H1 (cell line): ENCODE data around the gene IVL. TPM values are rescaled to one million over a fixed set of nuclear protein-coding genes. Genes with fewer than 3 reads are reported as not detected.

ENCODE experiments used
- CTCF ChIA-PET: fragments of 300-600 bp; sonication (Branson Sonifier 250); formaldehyde crosslinking; loops from one replicate; lab custom pipeline; 2021; ENCODE audit not compliant: partially characterized antibody; lab: Charles Lee
- POLR2A ChIA-PET: fragments of 300-600 bp; sonication (Branson Sonifier 250); formaldehyde crosslinking; loops from one replicate; lab custom pipeline; 2021; ENCODE audit warnings: inconsistent platforms; ENCODE audit not compliant: partially characterized antibody; lab: Charles Lee
- DNase-seq, 2 experiments: peaks; one replicate each; pipeline versions ENCODE4 v3.0.0 to v3.0.0-alpha.2; 2010 to 2022; ENCODE audit warnings: low spot score in 2 of 2, low read depth in 1 of 2, mixed read lengths in 1 of 2
- FAIRE-seq: peaks from 2 replicates; lab custom pipeline; 2011; peaks lifted over from hg19 to GRCh38; lab: Jason Lieb, UNC
- H2AFZ ChIP-seq: 2 replicates; pipeline ENCODE4 v1.8.1; 2012; ENCODE audit warnings: low read length, inconsistent platforms
- H2AK5ac ChIP-seq: 2 replicates; pipeline ENCODE4 v1.6.1; 2013; ENCODE audit warnings: low read depth, low read length
- H2BK120ac ChIP-seq: replicated peaks from 2 replicates; pipeline ENCODE3; 2013; ENCODE audit warnings: low read depth, low read length, inconsistent platforms
- H2BK12ac ChIP-seq: 2 replicates; pipeline ENCODE4 v1.6.1; 2013; ENCODE audit warnings: low read depth, low read length
- H2BK15ac ChIP-seq: 2 replicates; pipeline ENCODE4 v1.6.1; 2013; ENCODE audit warnings: low read length
- H2BK20ac ChIP-seq: 2 replicates; pipeline ENCODE4 v1.6.1; 2013; ENCODE audit warnings: low read length
- H2BK5ac ChIP-seq: 2 replicates; pipeline ENCODE4 v1.6.1; 2013; ENCODE audit warnings: low read depth, low read length
- H3K14ac ChIP-seq: 2 replicates; pipeline ENCODE4 v1.6.1; 2013; ENCODE audit warnings: inconsistent platforms; ENCODE audit not compliant: insufficient read length
- H3K18ac ChIP-seq: 2 replicates; pipeline ENCODE4 v1.6.1; 2013; ENCODE audit warnings: low read length; ENCODE audit errors: extremely low read depth
- H3K23ac ChIP-seq: 2 replicates; pipeline ENCODE4 v1.6.1; 2013; ENCODE audit warnings: inconsistent platforms; ENCODE audit not compliant: insufficient read length
- H3K23me2 ChIP-seq: 2 replicates; pipeline ENCODE4 v1.6.1; 2013; ENCODE audit warnings: low read depth, low read length
- H3K27ac ChIP-seq: 2 replicates; pipeline ENCODE4 v1.6.1; 2011; ENCODE audit warnings: low read depth, low read length, inconsistent platforms
- H3K27me3 ChIP-seq, 4 experiments: replicated peaks in 1 of 4; 1 replicate in 1 of 4; 2 replicates in 3 of 4; pipeline versions ENCODE4 v1.6.1 to v1.8.1; 2011 to 2013; ENCODE audit warnings: low read length in 3 of 4, mild to moderate bottlenecking in 3 of 4, inconsistent platforms in 2 of 4, mixed read lengths in 2 of 4, moderate library complexity in 1 of 4; ENCODE audit not compliant: control insufficient read depth in 3 of 4, insufficient read depth in 3 of 4; ENCODE audit errors: extremely low read depth in 1 of 4
- H3K36me3 ChIP-seq, 4 experiments: 2 replicates each; pipeline versions ENCODE4 v1.6.1 to v1.8.1; 2011 to 2013; ENCODE audit warnings: mild to moderate bottlenecking in 4 of 4, low read length in 3 of 4, moderate library complexity in 2 of 4, control low read depth in 1 of 4, inconsistent platforms in 1 of 4; ENCODE audit not compliant: insufficient read depth in 4 of 4, control insufficient read depth in 2 of 4
- H3K4ac ChIP-seq: replicated peaks from 2 replicates; pipeline ENCODE3; 2013; ENCODE audit warnings: low read length, low read depth, mixed read lengths, inconsistent platforms; ENCODE audit not compliant: insufficient read length
- H3K4me1 ChIP-seq, 4 experiments: replicated peaks in 1 of 4; 1 replicate in 1 of 4; 2 replicates in 3 of 4; pipeline versions ENCODE4 v1.6.1 to v1.8.1; 2011 to 2013; ENCODE audit warnings: low read length in 3 of 4, inconsistent platforms in 2 of 4, mixed read lengths in 1 of 4; ENCODE audit not compliant: insufficient read depth in 4 of 4, control insufficient read depth in 3 of 4
- H3K4me2 ChIP-seq, 2 experiments: 2 replicates each; pipeline versions ENCODE4 v1.6.1 to v1.8.1; 2011 to 2013; ENCODE audit warnings: low read depth in 2 of 2, low read length in 2 of 2, control low read depth in 1 of 2, inconsistent platforms in 1 of 2, mild to moderate bottlenecking in 1 of 2; ENCODE audit not compliant: insufficient read depth in 1 of 2
- H3K4me3 ChIP-seq, 4 experiments: fragments of 200-600, 300-600 bp in 1 of 4; sonication (generic), shearing (Covaris generic), sonication (Bioruptor Twin) in 1 of 4; 2 replicates each; pipeline versions ENCODE4 v1.5.1 to v1.8.1; 2011 to 2016; ENCODE audit warnings: low read length in 4 of 4, low read depth in 3 of 4, control low read depth in 2 of 4, inconsistent platforms in 2 of 4, mild to moderate bottlenecking in 2 of 4, mixed read lengths in 1 of 4, moderate library complexity in 1 of 4; ENCODE audit not compliant: insufficient read depth in 2 of 4; ENCODE audit errors: extremely low read depth in 1 of 4
- H3K56ac ChIP-seq: replicated peaks from 2 replicates; pipeline ENCODE3; 2013; ENCODE audit warnings: low read depth, mild to moderate bottlenecking, mixed read lengths, low read length, inconsistent platforms; ENCODE audit not compliant: insufficient read length
- H3K79me1 ChIP-seq: 2 replicates; pipeline ENCODE4 v1.6.1; 2013; ENCODE audit warnings: low read depth, low read length, control low read depth
- H3K79me2 ChIP-seq, 2 experiments: 2 replicates each; pipeline versions ENCODE4 v1.6.1 to v1.8.1; 2012 to 2013; ENCODE audit warnings: low read length in 2 of 2, mild to moderate bottlenecking in 2 of 2, inconsistent platforms in 1 of 2; ENCODE audit not compliant: insufficient read depth in 2 of 2, control insufficient read depth in 1 of 2
- H3K9ac ChIP-seq, 4 experiments: replicated peaks in 1 of 4; 1 replicate in 1 of 4; 2 replicates in 3 of 4; pipeline versions ENCODE4 v1.6.1 to v1.8.1; 2011 to 2013; ENCODE audit warnings: low read depth in 3 of 4, low read length in 3 of 4, control low read depth in 2 of 4, mild to moderate bottlenecking in 2 of 4, moderate library complexity in 2 of 4, inconsistent platforms in 1 of 4; ENCODE audit errors: extremely low read depth in 1 of 4
- H3K9me3 ChIP-seq, 2 experiments: 2 replicates each; pipeline versions ENCODE4 v1.6.1 to v1.8.1; 2012 to 2013; ENCODE audit warnings: mild to moderate bottlenecking in 2 of 2, moderate library complexity in 2 of 2, control low read depth in 1 of 2, inconsistent platforms in 1 of 2, low read depth in 1 of 2, low read length in 1 of 2, mixed read lengths in 1 of 2; ENCODE audit not compliant: insufficient read depth in 2 of 2
- H4K20me1 ChIP-seq, 2 experiments: replicated peaks in 1 of 2; 2 replicates each; pipeline versions ENCODE3 to v1.8.1; 2011 to 2013; ENCODE audit warnings: inconsistent platforms in 2 of 2, low read length in 2 of 2, mild to moderate bottlenecking in 1 of 2; ENCODE audit not compliant: insufficient read depth in 2 of 2, control insufficient read depth in 1 of 2
- H4K5ac ChIP-seq: 2 replicates; pipeline ENCODE4 v1.6.1; 2013; ENCODE audit warnings: low read length, low read depth, mixed read lengths, inconsistent platforms; ENCODE audit not compliant: insufficient read length
- H4K8ac ChIP-seq: 2 replicates; pipeline ENCODE4 v1.8.0; 2013; ENCODE audit warnings: mild to moderate bottlenecking, moderate library complexity, low read length, inconsistent platforms; ENCODE audit not compliant: insufficient read depth; ENCODE audit errors: extremely low read depth
- H4K91ac ChIP-seq: replicated peaks from 2 replicates; pipeline ENCODE3; 2013; ENCODE audit warnings: low read length, mixed read lengths, inconsistent platforms; ENCODE audit not compliant: insufficient read length
- BCL11A ChIP-seq, 2 experiments: IDR thresholded peaks; one replicate each; pipeline ENCODE4 v1.6.1; 2011; ENCODE audit warnings: low read depth in 2 of 2, low read length in 2 of 2, mild to moderate bottlenecking in 2 of 2
- CEBPB ChIP-seq: IDR thresholded peaks from 2 replicates; pipeline ENCODE4 v1.6.1; 2012; ENCODE audit warnings: low read depth, low read length
- FOSL1 ChIP-seq: IDR thresholded peaks from 2 replicates; pipeline ENCODE4 v1.6.1; 2011; ENCODE audit warnings: mild to moderate bottlenecking, low read depth, low read length, moderate library complexity; ENCODE audit not compliant: insufficient read depth
- HDAC2 ChIP-seq, 2 experiments: fragments of 300-600 bp in 1 of 2; sonication (generic) in 1 of 2; IDR thresholded peaks; 2 replicates each; pipeline ENCODE4 v1.6.1; 2011 to 2012; ENCODE audit warnings: low read depth in 2 of 2, low read length in 2 of 2, mild to moderate bottlenecking in 2 of 2, moderate library complexity in 2 of 2, borderline replicate concordance in 1 of 2, inconsistent platforms in 1 of 2
- JUN ChIP-seq: IDR thresholded peaks from 2 replicates; pipeline ENCODE4 v1.6.1; 2011; ENCODE audit warnings: low read depth, mild to moderate bottlenecking, improper control_type of control experiment, low read length
- PHF8 ChIP-seq: fragments of 200-600 bp; sonication (generic); conservative IDR thresholded peaks from 2 replicates; pipeline ENCODE4 v1.7.1; 2012; ENCODE audit warnings: low read depth, mild to moderate bottlenecking, inconsistent platforms, low read length, moderate library complexity
- SP4 ChIP-seq: IDR thresholded peaks from 2 replicates; pipeline ENCODE4 v1.6.1; 2012; ENCODE audit warnings: low read length, inconsistent platforms
- SUZ12 ChIP-seq: fragments of 200-600 bp; sonication (generic); IDR thresholded peaks from 2 replicates; pipeline ENCODE4 v1.6.1; 2012; ENCODE audit warnings: mild to moderate bottlenecking, inconsistent platforms, low read length, moderate library complexity, mixed read lengths
- TAF7 ChIP-seq: optimal IDR thresholded peaks from 2 replicates; pipeline ENCODE3; 2011; ENCODE audit warnings: low read depth, mild to moderate bottlenecking, inconsistent platforms, low read length, moderate library complexity, borderline replicate concordance
- TEAD4 ChIP-seq: IDR thresholded peaks from 2 replicates; pipeline ENCODE4 v1.6.1; 2012; ENCODE audit warnings: low read depth, low read length, inconsistent platforms, mixed read lengths
- WGBS, 2 experiments: shearing (Covaris generic) in 1 of 2; methylation state at CpG; one replicate each; pipeline versions ENCODE4 v1.1.6 to v1.1.7; 2013 to 2015; ENCODE audit warnings: low lambda C conversion rate in 2 of 2, mixed read lengths in 2 of 2, inconsistent platforms in 1 of 2, low coverage in 1 of 2, missing lambda C conversion rate in 1 of 2; ENCODE audit not compliant: insufficient replicate concordance in 2 of 2, insufficient coverage in 1 of 2, insufficient read length in 1 of 2; ENCODE audit errors: extremely low coverage in 1 of 2, missing lambda C conversion rate in 1 of 2; 5-methylcytosine and 5-hydroxymethylcytosine counted together
- polyA plus RNA-seq, 7 experiments: library from polyadenylated mRNA; depleted of rRNA in 3 of 7; stranded (reverse) in 5 of 7; unstranded in 2 of 7; fragments of >200 nt in 5 of 7; fragments of 200-250 nt in 2 of 7; gene quantifications; 1 replicate in 5 of 7; 2 replicates in 1 of 7; 4 replicates in 1 of 7; pipeline versions ENCODE4 v1.2.1 to v1.2.3, GENCODE V29; 2011 to 2013; ENCODE audit warnings: missing spikeins in 2 of 7, mixed read lengths in 2 of 7
- total RNA-seq: library from RNA; stranded (reverse); fragmentation: NEBNext Ultra II Directional; extraction: Animal tissue kit (Norgen Biotek cat#: 25700); gene quantifications from 2 replicates; pipeline ENCODE4 v1.2.1, GENCODE V29; 2021
- TF ChIP-seq, protein P1 (sequence below): IDR thresholded peaks from 2 replicates; pipeline ENCODE4 v1.6.1; 2011; ENCODE audit warnings: low read depth, mild to moderate bottlenecking, low read length; ENCODE audit not compliant: insufficient read depth
- TF ChIP-seq, protein P2 (sequence below): IDR thresholded peaks from 2 replicates; pipeline ENCODE4 v1.6.1; 2012; ENCODE audit warnings: inconsistent platforms
- TF ChIP-seq, protein P3 (sequence below): IDR thresholded peaks from 2 replicates; pipeline ENCODE4 v1.6.1; 2012; ENCODE audit warnings: inconsistent platforms

The IVL gene
- total and polyA plus RNA-seq, 2 of the 8 experiments (the other 6 are each of a cell fraction or from before 2014, with no cell fraction given), result not detected

DNA sequence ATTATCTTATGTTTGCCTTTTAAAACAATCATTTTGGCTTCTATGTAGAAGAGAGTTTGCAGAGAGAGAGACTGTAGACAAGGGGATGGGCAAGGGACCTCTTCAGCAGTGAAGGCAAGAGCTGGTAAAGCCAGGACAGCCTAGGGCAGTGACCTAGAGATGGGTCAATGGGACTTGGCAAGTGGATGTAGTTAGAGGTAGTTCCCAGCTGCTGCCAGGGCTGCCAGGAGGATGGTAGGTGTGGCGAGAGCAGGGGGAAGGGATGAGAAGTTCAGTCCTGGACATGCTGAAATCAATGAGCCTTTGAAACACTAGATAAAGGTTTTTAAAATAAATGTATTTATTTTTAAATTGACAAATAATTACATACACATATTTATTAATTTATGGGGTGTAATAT is 32.3 kb downstream of the IVL start:
- H3K23me2 ChIP-seq, result no peaks in the 10 kb centered on the region; the same call in 1 of the 2 replicates
- no peaks in the 10 kb centered on the region for H4K20me1 ChIP-seq
- H2BK12ac ChIP-seq, result no peak overlapping the region
- no peak for FAIRE-seq
- no peak overlapping the region for H4K5ac ChIP-seq
- H3K18ac ChIP-seq, result no peak overlapping the region
- no peaks in the 10 kb centered on the region for H3K79me1 ChIP-seq
- no peak overlapping the region for H4K8ac ChIP-seq
- no peak overlapping the region for H2BK120ac ChIP-seq
- H3K4ac ChIP-seq, result no peak overlapping the region
- ChIA-PET CTCF (no interaction called here), POLR2A (no interaction called here)
- H3K9me3 ChIP-seq, result no peaks in the 10 kb centered on the region
- H3K36me3 ChIP-seq, result no peaks in the 10 kb centered on the region
- H2BK15ac ChIP-seq, result no peak overlapping the region
- H3K79me2 ChIP-seq, result no peaks in the 10 kb centered on the region
- H2BK5ac ChIP-seq, result no peak overlapping the region
- H3K4me1 ChIP-seq, result no peaks in the 10 kb centered on the region
- H4K91ac ChIP-seq, result no peak overlapping the region
- H3K27ac ChIP-seq, result no peak overlapping the region
- H3K9ac ChIP-seq, result no peak overlapping the region
- no peaks in the 10 kb centered on the region for H3K27me3 ChIP-seq
- 94% methylated on average over 1 of the region's 1 CpG; no CpG with 5 or more reads in 1 of the 2 experiments for WGBS, 2 experiments
- no peak overlapping the region for H2AK5ac ChIP-seq
- H3K4me3 ChIP-seq, result no peak overlapping the region
- no peak overlapping the region for H2AFZ ChIP-seq
- no peak overlapping the region for H2BK20ac ChIP-seq
- DNase-seq, result no peak
- no peak overlapping the region for H3K14ac ChIP-seq
- no peak overlapping the region for H3K4me2 ChIP-seq
- no peak overlapping the region for H3K56ac ChIP-seq
- no peak overlapping the region for H3K23ac ChIP-seq
- TF ChIP-seq SUZ12, result no peak
- no peak for TF ChIP-seq TEAD4
- TF ChIP-seq HDAC2 (IDR thresholded peaks at IDR 0.05; ENCODE audit: borderline replicate concordance in 1 of 2, low read depth in 2 of 2, low read length in 2 of 2), result no peak
- no peak for TF ChIP-seq CEBPB
- TF ChIP-seq, protein P1, sequence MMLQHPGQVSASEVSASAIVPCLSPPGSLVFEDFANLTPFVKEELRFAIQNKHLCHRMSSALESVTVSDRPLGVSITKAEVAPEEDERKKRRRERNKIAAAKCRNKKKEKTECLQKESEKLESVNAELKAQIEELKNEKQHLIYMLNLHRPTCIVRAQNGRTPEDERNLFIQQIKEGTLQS, result no peak
- no peak for TF ChIP-seq TAF7
- no peak for TF ChIP-seq BCL11A (IDR thresholded peaks at IDR 0.05; ENCODE audit: low read depth in 2 of 2, low read length in 2 of 2)
- TF ChIP-seq, protein P2, sequence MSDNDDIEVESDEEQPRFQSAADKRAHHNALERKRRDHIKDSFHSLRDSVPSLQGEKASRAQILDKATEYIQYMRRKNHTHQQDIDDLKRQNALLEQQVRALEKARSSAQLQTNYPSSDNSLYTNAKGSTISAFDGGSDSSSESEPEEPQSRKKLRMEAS, result no peak
- TF ChIP-seq, protein P3, sequence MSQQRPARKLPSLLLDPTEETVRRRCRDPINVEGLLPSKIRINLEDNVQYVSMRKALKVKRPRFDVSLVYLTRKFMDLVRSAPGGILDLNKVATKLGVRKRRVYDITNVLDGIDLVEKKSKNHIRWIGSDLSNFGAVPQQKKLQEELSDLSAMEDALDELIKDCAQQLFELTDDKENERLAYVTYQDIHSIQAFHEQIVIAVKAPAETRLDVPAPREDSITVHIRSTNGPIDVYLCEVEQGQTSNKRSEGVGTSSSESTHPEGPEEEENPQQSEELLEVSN, result no peak
- TF ChIP-seq SP4, result no peak
- no peak for TF ChIP-seq FOSL1
- TF ChIP-seq PHF8, result no peak
- TF ChIP-seq JUN, result no peak
